ENCODE data around the gene PTDSS2. TPM values are rescaled to one million over a fixed set of nuclear protein-coding genes. Genes with fewer than 3 reads are reported as not detected.

Gene PTDSS2
- total and polyA plus RNA-seq, 2 of the 4 experiments (the other 2 are of a cell fraction) = 23.5 to 26.6 TPM

- no peak overlapping the region for H2AK5ac ChIP-seq (ENCODE audit: low read depth, low read length)
- intact Hi-C loops (cut with micrococcal nuclease) = loop anchor here (5.0 to 10.0 kb wide), 2 partner anchors 81 to 239 kb away; partner anchors contain the start of genes B4GALNT4, BET1L and RIC8A
- H2BK5ac ChIP-seq (ENCODE audit: low read depth, low read length, poor library complexity, severe bottlenecking) = no peak overlapping the region
- H3K36me3 ChIP-seq (ENCODE audit: control insufficient read depth, insufficient read depth, low read length) = no peaks in the 10 kb centered on the region
- no peak overlapping the region for H3K9ac ChIP-seq (ENCODE audit: low read depth, low read length)
- H3K4me1 ChIP-seq (ENCODE audit: control insufficient read depth, insufficient read depth, low read length) = peaks cover 3% of the 10 kb centered on the region; the same call in 1 of the 2 replicates
- BruUV-seq (replicated peaks) = no TSS peak
- H2AFZ ChIP-seq (replicated peaks; ENCODE audit: low read length, poor library complexity) = peak overlapping the region; percentile 58
- no peak overlapping the region for H2BK15ac ChIP-seq (ENCODE audit: low read depth, low read length)
- H2AK9ac ChIP-seq (replicated peaks; ENCODE audit: low read depth, low read length, poor library complexity) = peak overlapping the region; percentile 5
- H2BK20ac ChIP-seq (ENCODE audit: low read depth, low read length) = no peak overlapping the region
- H3K27ac ChIP-seq (ENCODE audit: insufficient read depth, low read length) = no peak overlapping the region
- H3K4me3 ChIP-seq (ENCODE audit: insufficient read depth, low read depth, low read length) = no peak overlapping the region
- ChIA-PET POLR2A (ENCODE audit: unreplicated experiment) (no interaction called here), CTCF (no interaction called here)
- no peak overlapping the region for H3K4me2 ChIP-seq (ENCODE audit: low read depth, low read length)
- no peak overlapping the region for H3K14ac ChIP-seq (replicated peaks; ENCODE audit: low read depth, low read length)
- no peak overlapping the region for H3K56ac ChIP-seq (ENCODE audit: extremely low read depth, insufficient read depth, low read length)
- H4K20me1 ChIP-seq (ENCODE audit: insufficient read depth, low read length) = peaks cover 3% of the 10 kb centered on the region; the same call in 1 of the 2 replicates
- H3K9me3 ChIP-seq (ENCODE audit: control insufficient read depth, insufficient read depth, low read length) = no peaks in the 10 kb centered on the region
- no peaks in the 10 kb centered on the region for H3K9me1 ChIP-seq (ENCODE audit: insufficient read depth, low read length)
- no peak overlapping the region for H3K18ac ChIP-seq (ENCODE audit: low read depth, low read length)
- dilution Hi-C loops (cut with HindIII; ENCODE audit: low sequenced_read_pairs, unreplicated experiment) = no loop called here
- ATAC-seq (ENCODE audit: low read depth) = no peak
- H3K4ac ChIP-seq (ENCODE audit: low read depth, low read length) = no peak overlapping the region
- no peak overlapping the region for H4K8ac ChIP-seq (ENCODE audit: low read depth in 2 of 2, low read length in 2 of 2)
- no peak overlapping the region for H4K5ac ChIP-seq (ENCODE audit: low read depth, low read length)
- in situ Hi-C loops (cut with MboI; ENCODE audit: low sequenced_read_pairs) = no loop called here
- no peak for DNase-seq
- no peak overlapping the region for H4K91ac ChIP-seq (ENCODE audit: insufficient read depth, low read depth, low read length)
- H3K23ac ChIP-seq (ENCODE audit: low read depth, low read length) = no peak overlapping the region
- no peak overlapping the region for H2BK120ac ChIP-seq (ENCODE audit: low read depth, low read length)
- peaks cover 21% of the 10 kb centered on the region; the same call in 1 of the 2 replicates for H3K27me3 ChIP-seq (ENCODE audit: control insufficient read depth, insufficient read depth, low read length)
- WGBS, 2 experiments (ENCODE audit: extremely low coverage in 2 of 2, insufficient read length in 1 of 2) = 62% methylated on average over 7 of the region's 20 CpGs; no CpG with 5 or more reads in 1 of the 2 experiments
- H3K79me1 ChIP-seq (ENCODE audit: low read depth in 1 of 2, low read length in 2 of 2) = peaks cover 0 to 12% of the 10 kb centered on the region in 2 experiments; a peak in 3 of 4 replicates
- TF ChIP-seq POLR2A (IDR thresholded peaks at IDR 0.05; ENCODE audit: low read depth, low read length) = no peak
- TF ChIP-seq SMC3 (IDR thresholded peaks at IDR 0.05; ENCODE audit: low read depth, low read length) = no peak
- no peak for TF ChIP-seq RCOR1 (IDR thresholded peaks at IDR 0.05; ENCODE audit: insufficient replicate concordance, low read length)
- no peak for TF ChIP-seq BHLHE40 (IDR thresholded peaks at IDR 0.05; ENCODE audit: low read depth, low read length)
- no peak for TF ChIP-seq CTCF (conservative IDR thresholded peaks at IDR 0.05; ENCODE audit: low read depth, low read length)
- TF ChIP-seq CHD1 (IDR thresholded peaks at IDR 0.05; ENCODE audit: low read depth, low read length) = no peak
- no peak for TF ChIP-seq NFE2L2 (IDR thresholded peaks at IDR 0.05; ENCODE audit: low read depth, low read length)
- no peak for TF ChIP-seq RAD21 (IDR thresholded peaks at IDR 0.05; ENCODE audit: low read length)
- TF ChIP-seq USF2 (IDR thresholded peaks at IDR 0.05; ENCODE audit: low read depth, low read length) = no peak
- TF ChIP-seq RFX5 (IDR thresholded peaks at IDR 0.05; ENCODE audit: low read depth, low read length) = no peak
- no peak for TF ChIP-seq MAFK (IDR thresholded peaks at IDR 0.05; ENCODE audit: low read depth, low read length)
- no peak for TF ChIP-seq FOS (IDR thresholded peaks at IDR 0.05; ENCODE audit: low read depth, low read length)
- TF ChIP-seq CEBPB (IDR thresholded peaks at IDR 0.05; ENCODE audit: low read depth, low read length) = no peak
- no peak for TF ChIP-seq MAZ (IDR thresholded peaks at IDR 0.05; ENCODE audit: borderline replicate concordance, low read depth, low read length)
- TF ChIP-seq ELK1 (IDR thresholded peaks at IDR 0.05; ENCODE audit: borderline replicate concordance, low read depth, low read length) = no peak
Measured at GRCh38 chr11:445765-446588, 4.1 kb upstream of the PTDSS2 start.
